SJCRH30 (cell line): ENCODE data around the gene AP5Z1. TPM values are rescaled to one million over a fixed set of nuclear protein-coding genes. Genes with fewer than 3 reads are reported as not detected.

Experiments
- DNase-seq, 2 experiments: peaks; one replicate each; pipeline ENCODE4 v3.0.0-alpha.2; 2015 to 2020
- H3K27ac ChIP-seq: fragments of 250-450 bp; sonication (Bioruptor Pico); 2 replicates; pipeline ENCODE4 v1.5.1; 2020; ENCODE audit warnings: mild to moderate bottlenecking, moderate library complexity
- H3K27me3 ChIP-seq: fragments of 250-450 bp; sonication (Bioruptor Pico); 2 replicates; pipeline ENCODE4 v1.5.1; 2020; ENCODE audit warnings: mild to moderate bottlenecking, moderate library complexity
- H3K36me3 ChIP-seq: fragments of 250-450 bp; sonication (Bioruptor Pico); 2 replicates; pipeline ENCODE4 v1.5.1; 2020; ENCODE audit warnings: mild to moderate bottlenecking, moderate library complexity
- H3K4me1 ChIP-seq: fragments of 250-450 bp; sonication (Bioruptor Pico); 2 replicates; pipeline ENCODE4 v1.5.1; 2020; ENCODE audit warnings: mild to moderate bottlenecking, moderate library complexity
- H3K4me3 ChIP-seq: fragments of 250-450 bp; sonication (Bioruptor Pico); 2 replicates; pipeline ENCODE4 v1.5.1; 2020; ENCODE audit warnings: mild to moderate bottlenecking, moderate library complexity
- H3K9me3 ChIP-seq: fragments of 250-450 bp; sonication (Bioruptor Pico); replicated peaks from 2 replicates; pipeline ENCODE4 v1.5.1; 2020; ENCODE audit warnings: mild to moderate bottlenecking, moderate library complexity
- total RNA-seq: library from RNA; depleted of rRNA; stranded (reverse); fragments of >200 nt; shearing (Covaris generic); gene quantifications from 2 replicates; pipeline ENCODE4 v1.2.3, GENCODE V29; 2014

AP5Z1 gene
- total RNA-seq, 1 experiment from 2014 or later, result 13.6 TPM

DNA sequence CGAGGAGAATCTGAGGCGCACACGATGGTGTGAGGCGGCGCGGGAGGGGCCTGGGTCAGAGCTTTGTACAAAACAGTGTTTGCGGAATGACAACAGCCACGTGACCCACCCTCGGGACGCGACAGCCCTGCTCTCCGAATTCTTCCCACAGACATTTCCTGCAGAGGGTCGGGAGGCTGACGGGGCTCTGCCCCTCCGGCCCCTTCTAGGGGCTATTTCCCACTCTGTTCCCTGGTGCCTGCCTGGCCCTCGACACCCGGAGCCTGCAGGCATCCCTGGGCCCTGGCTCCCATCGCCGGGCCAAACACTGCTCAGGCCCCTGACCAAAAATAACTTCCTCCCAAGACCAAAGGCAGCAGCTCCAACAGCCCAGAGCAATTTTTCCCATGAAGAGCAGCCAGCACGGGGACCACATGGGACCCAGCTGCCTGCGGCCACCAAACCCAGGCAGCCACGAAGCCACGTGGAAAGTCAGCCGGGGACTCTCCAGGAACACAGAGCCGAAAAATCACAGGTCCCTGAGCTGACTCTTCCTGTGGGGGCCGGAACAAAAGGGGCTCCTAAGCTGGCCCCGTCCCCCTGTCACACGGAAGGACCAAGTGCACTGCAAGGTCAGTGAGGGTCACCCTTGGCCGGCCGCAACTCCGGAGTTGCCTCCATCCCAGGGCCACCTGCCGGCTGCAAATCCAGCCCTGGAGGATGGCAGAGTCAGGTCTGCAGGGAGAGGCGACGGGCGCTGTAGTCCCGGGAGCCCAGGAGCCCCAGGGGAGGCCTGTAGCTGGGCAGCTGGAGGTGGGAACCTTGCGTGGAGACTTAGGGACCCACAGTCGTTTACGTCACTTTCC lies 44.4 kb downstream of the AP5Z1 start:
- Histone ChIP-seq H3K36me3 (no peaks in the 10 kb centered on the region), H3K4me1 (no peaks in the 10 kb centered on the region; the same call in 1 of the 2 replicates), H3K27ac (no peak overlapping the region), H3K4me3 (peak overlapping the region; percentile 31), H3K27me3 (peaks cover 35% of the 10 kb centered on the region), H3K9me3 (no peaks in the 10 kb centered on the region)
- no peak for DNase-seq

DNA sequence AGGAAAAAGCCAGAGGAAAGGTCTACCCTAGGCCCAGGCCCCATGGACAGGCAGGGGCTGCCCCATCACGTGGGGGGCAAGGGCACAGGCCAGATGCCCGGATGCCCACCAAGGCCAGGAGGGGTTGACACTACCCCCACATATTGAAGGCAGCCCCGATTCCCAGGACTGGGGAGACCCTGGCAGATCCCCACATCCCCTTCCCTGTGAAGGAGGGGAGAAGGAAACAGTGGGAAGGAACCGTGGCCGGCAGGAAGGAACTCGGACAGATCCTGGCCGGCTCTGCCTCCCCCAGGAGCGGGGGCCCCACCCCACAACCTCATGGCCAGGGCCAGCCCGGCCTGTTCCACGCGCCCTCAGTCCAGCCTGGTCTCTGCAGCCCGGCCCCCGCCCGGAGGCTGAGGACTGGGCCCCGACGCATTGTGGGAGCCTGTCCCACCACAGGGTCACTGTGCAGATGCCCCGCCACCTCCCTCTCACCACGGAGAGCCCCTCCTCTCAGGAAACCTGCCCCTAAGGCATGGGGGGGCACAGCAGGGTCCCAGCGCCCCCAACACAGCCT lies 45.1 kb downstream of the AP5Z1 start:
- no peak overlapping the region for H3K27ac ChIP-seq
- peaks cover 38% of the 10 kb centered on the region for H3K27me3 ChIP-seq
- no peaks in the 10 kb centered on the region for H3K9me3 ChIP-seq
- DNase-seq, result peak; percentile 32 to 47
- no peaks in the 10 kb centered on the region for H3K36me3 ChIP-seq
- peak overlapping the region; percentile 31 for H3K4me3 ChIP-seq
- no peaks in the 10 kb centered on the region; the same call in 1 of the 2 replicates for H3K4me1 ChIP-seq

DNA sequence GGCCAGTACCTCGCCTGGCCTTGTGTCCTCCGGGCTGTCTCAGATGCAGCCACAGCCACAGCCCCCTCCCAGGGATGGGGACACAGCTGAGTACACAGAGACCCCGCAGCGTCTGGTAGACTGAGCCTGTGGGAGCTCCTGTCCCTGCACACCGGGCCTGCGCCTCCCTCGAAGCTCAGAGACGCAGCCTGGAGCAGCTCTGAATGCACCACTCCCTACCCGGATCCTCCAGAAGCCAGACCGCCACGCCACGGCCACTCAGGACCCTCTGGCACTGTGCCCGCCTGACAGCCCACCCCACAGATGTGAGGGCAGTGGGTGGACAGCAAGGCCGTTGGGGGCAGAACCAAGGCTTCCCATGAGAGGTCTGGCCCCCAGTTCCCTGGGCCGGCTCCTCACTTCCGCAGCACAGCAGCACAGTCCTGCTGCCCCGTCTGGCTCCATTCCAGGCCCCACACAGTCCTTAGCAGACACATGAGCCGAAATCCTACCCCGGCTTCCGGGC lies 45.6 kb downstream of the AP5Z1 start:
- H3K36me3 ChIP-seq, result no peaks in the 10 kb centered on the region
- no peaks in the 10 kb centered on the region; the same call in 1 of the 2 replicates for H3K4me1 ChIP-seq
- peak; percentile 63 to 70 for DNase-seq
- H3K4me3 ChIP-seq, result peak overlapping the region; percentile 31
- H3K27me3 ChIP-seq, result peaks cover 40% of the 10 kb centered on the region
- no peak overlapping the region for H3K27ac ChIP-seq
- no peaks in the 10 kb centered on the region for H3K9me3 ChIP-seq

DNA sequence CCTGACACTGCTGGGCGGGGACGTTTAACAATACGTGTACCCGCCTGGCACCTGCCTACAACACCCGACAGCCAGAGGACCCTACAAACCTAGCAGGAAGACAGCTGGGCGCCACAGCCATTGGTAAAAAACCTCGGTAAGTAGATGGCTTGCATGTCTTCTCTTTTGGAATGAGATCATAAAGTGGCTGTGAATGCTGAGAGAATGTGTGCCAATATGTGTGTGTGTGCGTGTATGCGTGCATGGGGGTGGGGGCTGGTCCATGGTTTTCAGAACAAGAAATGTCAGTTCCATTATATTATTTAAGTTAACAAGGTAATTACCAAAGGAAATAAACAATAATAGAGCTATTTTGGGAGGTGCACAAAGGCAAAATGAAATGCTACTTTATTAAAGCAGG lies 47.3 kb downstream of the AP5Z1 start:
- H3K27ac ChIP-seq, result no peak overlapping the region
- no peaks in the 10 kb centered on the region for H3K36me3 ChIP-seq
- no peak for DNase-seq
- no peak overlapping the region for H3K4me3 ChIP-seq
- no peaks in the 10 kb centered on the region for H3K9me3 ChIP-seq
- no peaks in the 10 kb centered on the region; the same call in 1 of the 2 replicates for H3K4me1 ChIP-seq
- peaks cover 35% of the 10 kb centered on the region for H3K27me3 ChIP-seq

DNA sequence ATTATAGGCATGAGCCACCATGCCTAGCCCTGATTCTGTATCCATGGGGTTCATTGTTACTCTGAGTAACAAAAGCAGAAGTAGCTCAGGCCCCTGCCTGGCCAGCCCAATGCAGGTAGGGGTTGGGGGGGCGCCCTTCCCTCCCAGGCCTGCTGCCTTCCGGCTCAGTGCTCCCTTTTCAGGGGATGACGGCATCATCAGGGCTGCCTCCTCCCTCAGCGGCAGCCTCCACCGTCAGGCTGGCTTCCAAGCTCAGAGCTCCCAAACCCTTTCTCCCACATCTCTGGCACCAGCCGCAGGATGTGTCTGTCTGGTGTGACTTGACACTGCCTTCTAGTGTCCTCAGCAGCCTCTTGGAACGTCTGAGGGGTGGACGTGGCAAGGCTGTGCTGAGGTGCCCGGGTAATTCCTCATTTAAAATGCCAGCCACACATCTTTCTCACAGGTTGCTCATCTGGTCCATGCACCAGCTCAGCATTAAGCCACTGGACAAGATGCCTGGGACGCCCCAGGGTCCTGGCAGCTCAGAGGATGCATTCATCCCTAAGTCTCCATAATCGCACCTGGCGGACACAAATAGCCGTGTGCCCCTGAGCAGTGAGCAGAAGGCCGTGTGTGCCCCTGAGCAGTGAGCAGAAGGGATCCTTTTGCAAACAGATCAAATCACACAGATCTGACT lies 48.2 kb downstream of the AP5Z1 start:
- Histone ChIP-seq H3K4me1 (no peaks in the 10 kb centered on the region; the same call in 1 of the 2 replicates), H3K27ac (no peak overlapping the region), H3K27me3 (peaks cover 26% of the 10 kb centered on the region), H3K9me3 (no peaks in the 10 kb centered on the region), H3K4me3 (no peak overlapping the region), H3K36me3 (no peaks in the 10 kb centered on the region)
- no peak for DNase-seq

DNA sequence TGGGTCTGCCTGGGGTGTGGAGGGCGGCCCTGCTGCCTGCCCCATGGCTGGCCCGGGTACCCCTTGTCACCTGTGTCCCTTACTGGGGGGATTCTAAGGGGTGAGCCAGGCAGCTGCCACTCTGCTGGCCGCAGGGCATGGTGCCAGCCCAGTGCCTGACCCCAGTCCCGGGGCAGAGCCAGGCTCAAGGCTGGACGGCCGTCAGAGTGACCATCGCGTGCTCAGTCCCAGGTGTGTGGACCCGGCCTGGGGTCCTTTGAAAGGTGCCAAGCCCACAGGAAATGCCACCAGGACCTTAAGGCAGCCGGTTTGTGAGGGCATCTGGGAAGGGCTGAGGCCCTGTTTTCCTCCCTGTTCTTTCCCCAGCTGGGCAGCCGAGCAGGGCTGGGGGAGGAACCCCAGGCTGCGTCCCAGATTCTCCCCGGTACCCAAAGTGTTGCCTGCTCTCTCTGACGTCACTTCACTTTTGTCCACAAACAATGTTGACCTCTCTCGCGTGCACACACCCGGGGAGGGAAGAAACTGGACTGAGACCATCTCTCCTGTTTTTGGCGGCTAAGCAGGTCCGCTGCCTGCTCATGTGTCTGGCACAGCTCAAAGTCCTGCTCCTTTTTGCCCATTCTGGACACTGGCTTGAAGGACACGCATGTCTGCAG lies 48.8 kb downstream of the AP5Z1 start:
- Histone ChIP-seq H3K27ac (no peak overlapping the region), H3K36me3 (no peaks in the 10 kb centered on the region), H3K9me3 (no peaks in the 10 kb centered on the region), H3K4me3 (no peak overlapping the region), H3K4me1 (no peaks in the 10 kb centered on the region; the same call in 1 of the 2 replicates), H3K27me3 (peaks cover 19% of the 10 kb centered on the region; the same call in 1 of the 2 replicates)
- no peak for DNase-seq

DNA sequence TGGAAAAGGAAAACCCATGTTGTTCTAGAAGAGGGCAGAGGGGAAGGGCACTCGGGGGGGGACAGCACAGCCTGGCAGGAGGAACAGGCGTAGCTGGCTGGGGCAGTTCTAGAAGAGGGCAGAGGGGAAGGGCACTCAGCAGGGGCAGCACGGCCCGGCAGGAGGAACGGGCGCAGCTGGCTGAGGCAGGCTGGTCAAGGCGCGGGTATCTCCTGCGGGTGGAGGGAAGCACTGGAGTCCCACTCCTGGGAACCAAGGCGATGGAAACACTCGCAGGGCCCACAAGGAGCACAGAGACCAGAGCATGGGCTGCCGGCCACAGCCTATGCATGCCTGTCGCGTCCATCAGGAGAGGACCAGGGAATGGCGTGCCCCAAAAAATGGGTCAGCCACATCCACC lies 49.7 kb downstream of the AP5Z1 start:
- Histone ChIP-seq H3K4me1 (no peaks in the 10 kb centered on the region; the same call in 1 of the 2 replicates), H3K4me3 (no peak overlapping the region), H3K27ac (no peak overlapping the region), H3K27me3 (peaks cover 11% of the 10 kb centered on the region; the same call in 1 of the 2 replicates), H3K9me3 (no peaks in the 10 kb centered on the region), H3K36me3 (no peaks in the 10 kb centered on the region)
- DNase-seq, result no peak

DNA sequence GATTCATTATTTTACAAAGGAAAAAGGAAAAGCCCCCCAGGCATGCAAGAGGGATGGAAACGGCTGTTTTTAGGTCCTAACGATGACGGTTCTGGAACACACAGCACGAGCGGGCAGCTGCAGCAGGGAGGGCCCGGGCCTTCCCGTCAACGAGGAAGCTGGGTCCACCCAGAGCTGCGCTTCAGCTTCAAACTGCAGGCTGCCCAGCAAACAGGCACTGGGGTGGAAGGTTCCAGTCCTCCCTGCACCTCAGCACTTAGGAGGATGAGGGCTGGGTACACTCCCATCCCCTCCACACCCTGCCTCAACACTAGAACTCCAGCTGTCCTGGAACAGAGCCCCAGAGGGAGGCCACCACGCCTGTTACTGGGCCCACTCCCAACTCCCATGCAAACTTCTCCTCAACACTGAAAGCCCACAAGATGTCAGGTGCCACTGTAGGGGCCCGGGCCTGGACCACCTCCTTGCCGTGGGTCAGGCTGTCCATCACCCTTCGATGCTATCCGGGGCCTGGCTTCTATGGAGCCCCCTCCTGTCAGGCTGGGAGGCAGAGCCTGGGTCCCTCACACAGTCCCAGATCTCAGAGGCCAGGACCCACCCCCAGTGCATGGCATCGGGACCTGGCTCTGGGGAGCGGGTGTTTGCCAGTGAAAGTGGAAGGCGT lies 53.4 kb downstream of the AP5Z1 start:
- 0 out of 2 replicates have a peak, but pooled peaks cover 14% of the 10 kb centered on the region for H3K27me3 ChIP-seq
- H3K36me3 ChIP-seq, result no peaks in the 10 kb centered on the region
- no peak overlapping the region for H3K27ac ChIP-seq
- DNase-seq, result no peak
- no peaks in the 10 kb centered on the region for H3K4me1 ChIP-seq
- no peak overlapping the region for H3K4me3 ChIP-seq
- no peaks in the 10 kb centered on the region for H3K9me3 ChIP-seq

DNA sequence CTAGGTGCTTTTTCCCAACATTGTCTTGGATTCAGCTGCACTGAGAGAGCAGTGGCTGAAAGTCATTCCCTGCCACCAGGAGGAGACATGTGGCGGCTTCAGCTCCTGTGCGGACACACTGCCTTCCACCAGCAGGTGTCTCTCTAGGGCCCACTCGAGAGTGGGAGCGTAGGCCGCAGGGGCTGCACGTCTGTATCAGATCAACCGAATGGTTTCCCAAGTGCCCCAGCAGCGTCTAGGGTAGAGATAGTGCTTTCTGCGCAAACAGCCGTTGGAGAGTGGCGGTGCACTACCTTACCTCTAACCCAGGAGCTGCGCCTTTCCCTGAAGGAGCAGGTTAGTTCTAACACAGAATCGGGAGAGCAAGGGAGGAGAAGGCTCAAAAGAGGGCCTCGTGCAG lies 54.8 kb downstream of the AP5Z1 start:
- no peaks in the 10 kb centered on the region for H3K36me3 ChIP-seq
- H3K4me1 ChIP-seq, result no peaks in the 10 kb centered on the region
- H3K27ac ChIP-seq, result no peak overlapping the region
- H3K4me3 ChIP-seq, result no peak overlapping the region
- DNase-seq, result peak; percentile 55 to 68
- no peaks in the 10 kb centered on the region for H3K9me3 ChIP-seq
- H3K27me3 ChIP-seq, result 0 out of 2 replicates have a peak, but pooled peaks cover 12% of the 10 kb centered on the region

DNA sequence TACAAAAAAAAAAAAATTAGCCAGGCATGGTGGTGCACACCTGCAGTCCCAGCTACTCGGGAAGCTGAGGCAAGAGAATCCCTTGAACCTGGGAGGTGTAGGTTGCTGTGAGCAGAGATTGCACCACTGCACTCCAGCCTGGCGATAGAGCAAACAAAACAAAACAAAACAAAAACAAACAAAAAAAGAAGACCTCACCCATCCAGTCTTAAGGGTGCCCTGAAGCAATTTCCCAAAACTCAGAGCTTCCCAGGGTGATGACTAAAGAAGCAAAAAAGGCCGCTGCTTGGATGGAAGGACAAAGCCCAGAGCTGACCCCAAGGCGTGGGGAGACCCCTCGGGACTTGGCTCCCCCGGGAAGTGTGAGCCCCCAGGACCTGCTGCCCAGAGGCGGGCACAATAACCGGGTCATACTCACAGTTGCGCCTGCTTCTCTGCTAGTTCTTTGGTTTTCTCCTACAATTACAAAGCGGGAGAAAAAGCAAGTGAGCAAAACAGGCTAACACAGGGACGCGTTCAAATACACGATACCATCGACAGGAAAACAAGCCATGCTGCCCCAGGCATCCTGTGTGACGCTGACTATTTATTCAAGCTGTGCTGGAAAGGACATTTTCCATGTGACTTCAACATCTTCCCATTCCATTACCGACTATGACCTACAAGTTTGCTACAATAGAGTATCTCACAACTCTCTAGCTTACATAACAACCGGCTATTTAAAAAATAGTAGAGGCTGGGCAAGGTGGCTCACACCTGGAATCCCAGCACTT lies 56.5 kb downstream of the AP5Z1 start:
- Histone ChIP-seq H3K27ac (no peak overlapping the region), H3K27me3 (peaks cover 7% of the 10 kb centered on the region; the same call in 1 of the 2 replicates), H3K4me1 (no peaks in the 10 kb centered on the region), H3K36me3 (no peaks in the 10 kb centered on the region), H3K9me3 (no peaks in the 10 kb centered on the region), H3K4me3 (no peak overlapping the region)
- no peak for DNase-seq

DNA sequence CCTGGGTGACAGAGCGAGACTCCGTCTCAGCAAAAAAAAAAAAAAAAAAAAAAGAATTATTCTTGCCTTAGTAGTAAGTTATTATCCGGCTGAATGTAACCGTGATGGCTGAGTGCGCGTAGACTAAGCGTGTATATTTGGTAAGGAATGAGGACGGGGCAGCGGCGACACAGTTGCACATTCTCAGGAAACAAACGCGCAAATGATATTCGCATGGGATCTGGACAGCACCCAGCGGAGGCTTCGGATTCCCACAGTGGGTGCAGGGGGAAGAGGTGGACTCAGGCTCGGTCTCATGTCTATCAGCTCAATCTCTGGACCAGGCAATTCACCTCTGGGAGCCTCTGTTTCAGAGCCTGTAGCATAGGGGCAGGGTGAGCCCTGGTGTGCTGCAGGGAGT lies 57.3 kb downstream of the AP5Z1 start:
- Histone ChIP-seq H3K4me1 (no peaks in the 10 kb centered on the region), H3K27me3 (peaks cover 13% of the 10 kb centered on the region; the same call in 1 of the 2 replicates), H3K4me3 (no peak overlapping the region), H3K9me3 (no peaks in the 10 kb centered on the region), H3K36me3 (no peaks in the 10 kb centered on the region), H3K27ac (no peak overlapping the region)
- DNase-seq, result no peak

DNA sequence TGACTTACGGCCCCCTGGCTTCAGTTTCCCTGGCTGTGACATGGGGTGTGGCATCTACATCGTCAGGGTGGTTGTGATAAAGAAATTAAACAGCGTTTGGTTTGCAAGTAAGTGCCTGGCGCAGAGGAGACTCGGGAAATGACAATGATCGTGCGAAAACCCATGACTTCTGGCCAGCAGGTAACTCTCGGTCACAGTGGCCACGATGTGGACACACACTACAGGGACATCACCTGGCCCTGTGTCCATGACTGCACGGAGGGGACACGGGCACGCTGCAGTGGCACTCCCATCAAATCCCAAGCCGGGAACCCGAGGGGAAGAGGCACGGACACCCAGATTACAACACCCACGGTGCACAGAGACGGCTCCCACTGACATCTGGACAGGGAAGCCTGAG lies 57.8 kb downstream of the AP5Z1 start:
- no peak for DNase-seq
- Histone ChIP-seq H3K4me1 (no peaks in the 10 kb centered on the region), H3K27ac (no peak overlapping the region), H3K4me3 (no peak overlapping the region), H3K27me3 (peaks cover 14% of the 10 kb centered on the region; the same call in 1 of the 2 replicates), H3K36me3 (no peaks in the 10 kb centered on the region), H3K9me3 (no peaks in the 10 kb centered on the region)
